ENCODE results near the gene IGSF9. TPM values are rescaled to one million over a fixed set of nuclear protein-coding genes. Genes with fewer than 3 reads are reported as not detected.

The IGSF9 gene
- total RNA-seq, 1 experiment from 2014 or later = not detected

DNA sequence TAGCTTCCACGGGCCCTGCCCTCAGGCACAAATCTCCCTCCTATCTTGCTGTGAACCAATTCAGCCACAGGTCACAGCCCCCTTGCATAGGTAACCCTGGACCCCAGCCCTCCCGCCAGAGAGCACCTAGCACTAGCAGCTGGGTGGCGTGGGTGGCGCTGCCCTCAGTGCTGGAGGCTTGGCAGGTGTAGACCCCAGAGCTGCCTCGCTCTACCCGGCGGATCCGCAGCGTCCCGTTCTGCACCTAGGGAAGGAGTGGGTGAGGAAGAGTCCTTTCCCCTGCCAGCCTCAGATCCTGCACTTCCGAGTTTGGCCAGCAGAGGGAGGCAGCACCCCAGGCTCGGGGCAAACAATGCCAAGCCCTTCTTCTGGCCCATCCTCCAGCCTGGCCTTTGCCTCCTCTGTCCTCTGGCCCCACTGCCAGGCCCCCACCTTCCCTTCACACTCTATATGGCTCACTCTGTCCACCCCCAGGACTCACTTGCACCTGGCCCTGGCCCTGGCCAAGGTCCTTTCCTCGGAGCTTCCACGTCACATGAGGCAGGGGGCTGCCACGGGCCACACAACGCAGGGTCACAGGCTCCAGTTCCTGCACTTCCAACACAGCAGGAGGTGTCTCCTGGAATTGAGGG is 9.0 kb downstream of the IGSF9 start:
- Histone ChIP-seq H2AFZ (ENCODE audit: low read length) (no peak overlapping the region), H3K4me3 (ENCODE audit: low read length) (no peak overlapping the region), H3K36me3 (ENCODE audit: insufficient read depth, low read length) (no peaks in the 10 kb centered on the region), H4K20me1 (ENCODE audit: insufficient read depth, low read depth, low read length) (0 out of 2 replicates have a peak, but pooled peaks cover 5% of the 10 kb centered on the region), H3K9me3 (ENCODE audit: low read length) (no peaks in the 10 kb centered on the region), H3K27ac (ENCODE audit: low read length) (no peak overlapping the region), H3K79me2 (ENCODE audit: low read length) (no peaks in the 10 kb centered on the region), H3K4me2 (ENCODE audit: low read depth, low read length, poor library complexity, severe bottlenecking) (no peak overlapping the region), H3K4me1 (ENCODE audit: low read length) (no peaks in the 10 kb centered on the region), H3K9me2 (replicated peaks; ENCODE audit: insufficient read depth, low read length) (no peaks in the 10 kb centered on the region), H3K9ac (ENCODE audit: low read length) (no peak overlapping the region), H3K27me3 (ENCODE audit: low read length) (no peaks in the 10 kb centered on the region)
- peak; percentile 83 for DNase-seq

DNA sequence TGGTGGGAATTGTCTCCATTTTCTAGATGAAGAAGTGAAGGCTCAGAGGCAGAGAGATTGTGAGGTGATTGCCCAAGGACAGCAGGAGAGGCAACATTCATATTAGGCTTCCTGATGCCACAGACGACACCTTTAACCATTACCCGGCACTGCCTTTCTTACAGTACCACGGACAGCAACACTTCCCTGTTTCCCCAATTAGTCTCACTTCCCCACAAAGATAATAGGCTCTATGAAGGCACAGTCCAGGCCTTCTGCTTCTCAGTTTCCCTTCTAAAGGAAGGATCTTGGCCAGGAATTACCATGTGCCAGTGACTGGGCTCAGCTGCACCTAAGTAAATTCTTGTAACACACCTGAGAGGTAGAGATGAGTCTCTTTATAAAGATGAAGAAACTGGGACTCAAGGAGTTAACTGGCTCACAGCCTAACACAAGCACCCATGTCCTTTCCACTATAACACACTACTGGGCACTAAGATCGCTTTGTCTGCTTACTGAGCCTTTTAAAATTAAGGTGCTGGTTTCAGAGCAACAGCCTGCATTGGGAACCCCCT is 9.6 kb downstream of the IGSF9 start:
- Histone ChIP-seq H2AFZ (ENCODE audit: low read length) (no peak overlapping the region), H3K4me2 (ENCODE audit: low read depth, low read length, poor library complexity, severe bottlenecking) (no peak overlapping the region), H3K4me1 (ENCODE audit: low read length) (no peaks in the 10 kb centered on the region), H3K79me2 (ENCODE audit: low read length) (no peaks in the 10 kb centered on the region), H3K9me2 (replicated peaks; ENCODE audit: insufficient read depth, low read length) (no peaks in the 10 kb centered on the region), H3K36me3 (ENCODE audit: insufficient read depth, low read length) (no peaks in the 10 kb centered on the region), H3K9me3 (ENCODE audit: low read length) (no peaks in the 10 kb centered on the region), H3K4me3 (ENCODE audit: low read length) (no peak overlapping the region), H3K27ac (ENCODE audit: low read length) (no peak overlapping the region), H3K27me3 (ENCODE audit: low read length) (no peaks in the 10 kb centered on the region), H3K9ac (ENCODE audit: low read length) (no peak overlapping the region), H4K20me1 (ENCODE audit: insufficient read depth, low read depth, low read length) (0 out of 2 replicates have a peak, but pooled peaks cover 5% of the 10 kb centered on the region)
- peak; percentile 61 for DNase-seq

DNA sequence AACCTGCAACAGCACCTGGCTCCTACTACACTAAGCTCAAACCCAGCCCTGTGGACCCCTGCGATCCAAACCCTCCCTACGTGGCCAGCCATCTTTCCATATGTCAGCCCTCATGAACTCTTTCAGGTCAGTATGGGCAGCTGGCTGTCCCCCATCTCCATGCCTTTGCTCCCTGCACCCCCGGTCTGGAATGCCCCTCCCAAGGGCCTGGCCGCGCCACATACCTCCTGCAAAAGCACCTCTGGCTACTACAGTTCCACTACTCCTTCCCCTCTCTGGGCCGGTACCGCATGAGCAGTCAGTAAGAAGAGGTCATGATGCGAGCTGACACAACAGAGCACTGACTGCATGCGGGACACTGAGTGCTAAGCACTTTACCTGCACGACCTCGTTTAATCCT is 10.1 kb downstream of the IGSF9 start:
- H3K9me2 ChIP-seq (replicated peaks; ENCODE audit: insufficient read depth, low read length) = no peaks in the 10 kb centered on the region
- no peak overlapping the region for H3K4me3 ChIP-seq (ENCODE audit: low read length)
- DNase-seq = no peak
- H2AFZ ChIP-seq (ENCODE audit: low read length) = no peak overlapping the region
- H4K20me1 ChIP-seq (ENCODE audit: insufficient read depth, low read depth, low read length) = 0 out of 2 replicates have a peak, but pooled peaks cover 5% of the 10 kb centered on the region
- H3K36me3 ChIP-seq (ENCODE audit: insufficient read depth, low read length) = no peaks in the 10 kb centered on the region
- H3K9me3 ChIP-seq (ENCODE audit: low read length) = no peaks in the 10 kb centered on the region
- H3K27ac ChIP-seq (ENCODE audit: low read length) = no peak overlapping the region
- H3K27me3 ChIP-seq (ENCODE audit: low read length) = no peaks in the 10 kb centered on the region
- no peak overlapping the region for H3K9ac ChIP-seq (ENCODE audit: low read length)
- H3K79me2 ChIP-seq (ENCODE audit: low read length) = no peaks in the 10 kb centered on the region
- no peak overlapping the region for H3K4me2 ChIP-seq (ENCODE audit: low read depth, low read length, poor library complexity, severe bottlenecking)
- H3K4me1 ChIP-seq (ENCODE audit: low read length) = no peaks in the 10 kb centered on the region

GRCh38 chr1:159934136-159935039 is 11.0 kb downstream of the IGSF9 start:
- H3K9me2 ChIP-seq (replicated peaks; ENCODE audit: insufficient read depth, low read length) = no peaks in the 10 kb centered on the region
- no peak overlapping the region for H3K4me2 ChIP-seq (ENCODE audit: low read depth, low read length, poor library complexity, severe bottlenecking)

GRCh38 chr1:159933347-159933746 is 12.1 kb downstream of the IGSF9 start:
- Histone ChIP-seq H3K27ac (ENCODE audit: low read length) (no peak overlapping the region), H4K20me1 (ENCODE audit: insufficient read depth, low read depth, low read length) (0 out of 2 replicates have a peak, but pooled peaks cover 5% of the 10 kb centered on the region)
- no peak for DNase-seq

More at GRCh38 chr1:159934136-159935039, 11.0 kb downstream of the IGSF9 start:
- no peak overlapping the region for H3K9ac ChIP-seq (ENCODE audit: low read length)
- H3K79me2 ChIP-seq (ENCODE audit: low read length) = no peaks in the 10 kb centered on the region
- H3K27me3 ChIP-seq (ENCODE audit: low read length) = no peaks in the 10 kb centered on the region
- H3K4me3 ChIP-seq (ENCODE audit: low read length) = no peak overlapping the region
- no peaks in the 10 kb centered on the region for H3K9me3 ChIP-seq (ENCODE audit: low read length)
- H3K27ac ChIP-seq (ENCODE audit: low read length) = no peak overlapping the region
- H3K4me1 ChIP-seq (ENCODE audit: low read length) = no peaks in the 10 kb centered on the region
- no peak for DNase-seq
- no peaks in the 10 kb centered on the region for H3K36me3 ChIP-seq (ENCODE audit: insufficient read depth, low read length)
- H2AFZ ChIP-seq (ENCODE audit: low read length) = no peak overlapping the region
- H4K20me1 ChIP-seq (ENCODE audit: insufficient read depth, low read depth, low read length) = 0 out of 2 replicates have a peak, but pooled peaks cover 5% of the 10 kb centered on the region

GRCh38 chr1:159932296-159933285 is 12.8 kb downstream of the IGSF9 start:
- no peaks in the 10 kb centered on the region for H3K36me3 ChIP-seq (ENCODE audit: insufficient read depth, low read length)
- H3K4me3 ChIP-seq (ENCODE audit: low read length) = no peak overlapping the region
- H3K79me2 ChIP-seq (ENCODE audit: low read length) = no peaks in the 10 kb centered on the region
- no peaks in the 10 kb centered on the region for H3K9me3 ChIP-seq (ENCODE audit: low read length)
- H3K4me1 ChIP-seq (ENCODE audit: low read length) = no peaks in the 10 kb centered on the region
- DNase-seq = no peak
- no peaks in the 10 kb centered on the region for H3K27me3 ChIP-seq (ENCODE audit: low read length)
- 0 out of 2 replicates have a peak, but pooled peaks cover 5% of the 10 kb centered on the region for H4K20me1 ChIP-seq (ENCODE audit: insufficient read depth, low read depth, low read length)
- H3K9ac ChIP-seq (ENCODE audit: low read length) = no peak overlapping the region
- H3K9me2 ChIP-seq (replicated peaks; ENCODE audit: insufficient read depth, low read length) = no peaks in the 10 kb centered on the region
- no peak overlapping the region for H2AFZ ChIP-seq (ENCODE audit: low read length)
- H3K27ac ChIP-seq (ENCODE audit: low read length) = no peak overlapping the region
- no peak overlapping the region for H3K4me2 ChIP-seq (ENCODE audit: low read depth, low read length, poor library complexity, severe bottlenecking)

More at GRCh38 chr1:159933347-159933746, 12.1 kb downstream of the IGSF9 start:
- Histone ChIP-seq H3K36me3 (ENCODE audit: insufficient read depth, low read length) (no peaks in the 10 kb centered on the region), H2AFZ (ENCODE audit: low read length) (no peak overlapping the region), H3K9ac (ENCODE audit: low read length) (no peak overlapping the region), H3K9me2 (replicated peaks; ENCODE audit: insufficient read depth, low read length) (no peaks in the 10 kb centered on the region), H3K9me3 (ENCODE audit: low read length) (no peaks in the 10 kb centered on the region), H3K4me3 (ENCODE audit: low read length) (no peak overlapping the region), H3K4me2 (ENCODE audit: low read depth, low read length, poor library complexity, severe bottlenecking) (no peak overlapping the region), H3K27me3 (ENCODE audit: low read length) (no peaks in the 10 kb centered on the region), H3K4me1 (ENCODE audit: low read length) (no peaks in the 10 kb centered on the region), H3K79me2 (ENCODE audit: low read length) (no peaks in the 10 kb centered on the region)

DNA sequence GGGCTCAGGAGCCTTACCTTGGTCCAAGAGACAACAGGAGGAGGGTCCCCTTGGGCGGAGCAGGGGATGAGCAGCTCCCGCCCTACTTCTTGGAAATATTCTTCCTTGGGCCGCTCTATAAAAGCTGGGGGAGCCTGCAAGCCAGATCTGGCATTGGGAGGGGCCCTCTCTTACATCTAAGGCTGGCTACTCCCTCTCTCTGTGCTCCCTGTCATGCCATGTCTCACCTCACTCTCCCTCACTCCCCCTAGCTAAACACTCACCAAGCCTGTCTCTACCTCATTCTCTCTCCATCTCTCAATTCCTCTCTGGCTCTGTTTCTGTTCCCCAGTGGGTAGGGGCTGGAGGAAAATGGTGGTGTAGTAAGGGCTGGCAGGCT is 13.6 kb downstream of the IGSF9 start:
- H4K20me1 ChIP-seq (ENCODE audit: insufficient read depth, low read depth, low read length) = 0 out of 2 replicates have a peak, but pooled peaks cover 3% of the 10 kb centered on the region
- H3K27ac ChIP-seq (ENCODE audit: low read length) = no peak overlapping the region
- no peak overlapping the region for H3K9ac ChIP-seq (ENCODE audit: low read length)
- no peaks in the 10 kb centered on the region for H3K9me2 ChIP-seq (replicated peaks; ENCODE audit: insufficient read depth, low read length)
- H3K27me3 ChIP-seq (ENCODE audit: low read length) = no peaks in the 10 kb centered on the region
- H3K4me2 ChIP-seq (ENCODE audit: low read depth, low read length, poor library complexity, severe bottlenecking) = no peak overlapping the region
- no peak overlapping the region for H3K4me3 ChIP-seq (ENCODE audit: low read length)
- H3K4me1 ChIP-seq (ENCODE audit: low read length) = no peaks in the 10 kb centered on the region
- no peak overlapping the region for H2AFZ ChIP-seq (ENCODE audit: low read length)
- H3K79me2 ChIP-seq (ENCODE audit: low read length) = no peaks in the 10 kb centered on the region
- H3K36me3 ChIP-seq (ENCODE audit: insufficient read depth, low read length) = no peaks in the 10 kb centered on the region
- no peak for DNase-seq
- no peaks in the 10 kb centered on the region for H3K9me3 ChIP-seq (ENCODE audit: low read length)

All from Karpas-422 (cell line).